Heart left ventricle (tissue), 13 donors: ENCODE results near the gene PRICKLE3.

ENCODE experiments used
- CTCF ChIP-seq, 12 donors: fragments of 200-600 bp; sonication (generic) in 4 of 12; IDR thresholded peaks; one replicate each; pipeline versions ENCODE4 v1.5.0 to v1.8.0; 2018 to 2022; ENCODE audit warnings: antibody characterized with exemption in 12 of 12, mild to moderate bottlenecking in 5 of 12
- POLR2A ChIP-seq, 2 donors: fragments of 450-650 bp; IDR thresholded peaks; one replicate each; pipeline ENCODE4 v1.6.1; 2017; ENCODE audit warnings: antibody characterized with exemption in 2 of 2, mild to moderate bottlenecking in 2 of 2, moderate library complexity in 2 of 2
- donor health status: ischemic (EF 13 %, LVEDD 7.1; RV severe dilation, severe dysfunction).
- donor health status: DM: no; HTN: yes; CAD: no.
- donor health status: DM: no; HTN: no; CAD: no.
- donor health status: ischemic (EF 25% LVEDD 6.9; RV normal size, moderate dysfunction).
- donor health status: ischemic (EF 25% LVEDD 5.7; RV mildly dilated, moderate dysfunction).
- donor health status: ischemic (EF 35%, LVEDD 5.7; RV mildly dilated, moderate dysfunction).
- donor health status: nonischemic (EF 11% LVEDD 7.7; RV severe dilation, severe dysfunction).
- donor health status: DM: yes; HTN: yes; CAD: no.
- donor health status: PGD.
- donor health status: ischemic (EF 29% LVEDD 5.4; RV normal size, mild dysfunction).
- donor health status: nonischemic (EF 23%, LVEDD 6.1; RV moderate dilation, normal function).

GRCh38 chrX:49198540-49199314, 12.6 kb upstream of the PRICKLE3 start:
- no peak for TF ChIP-seq POLR2A (IDR thresholded peaks at IDR 0.05)
- TF ChIP-seq CTCF (IDR thresholded peaks at IDR 0.05): no peak
